Stimulated activated CD4-positive, alpha-beta T cell treated with anti-CD3 and anti-CD28 coated beads, Interleukin-1b, Interleukin-23, amount 100 ng/mL, for 1 hour (primary cell): ENCODE data around the gene PDGFA.

Experiments used
- DNase-seq, 2 donors: peaks; one replicate each; pipeline ENCODE4 v3.0.0-alpha.2; 2020; ENCODE audit warnings: low read depth in 2 of 2

PDGFA gene

DNA sequence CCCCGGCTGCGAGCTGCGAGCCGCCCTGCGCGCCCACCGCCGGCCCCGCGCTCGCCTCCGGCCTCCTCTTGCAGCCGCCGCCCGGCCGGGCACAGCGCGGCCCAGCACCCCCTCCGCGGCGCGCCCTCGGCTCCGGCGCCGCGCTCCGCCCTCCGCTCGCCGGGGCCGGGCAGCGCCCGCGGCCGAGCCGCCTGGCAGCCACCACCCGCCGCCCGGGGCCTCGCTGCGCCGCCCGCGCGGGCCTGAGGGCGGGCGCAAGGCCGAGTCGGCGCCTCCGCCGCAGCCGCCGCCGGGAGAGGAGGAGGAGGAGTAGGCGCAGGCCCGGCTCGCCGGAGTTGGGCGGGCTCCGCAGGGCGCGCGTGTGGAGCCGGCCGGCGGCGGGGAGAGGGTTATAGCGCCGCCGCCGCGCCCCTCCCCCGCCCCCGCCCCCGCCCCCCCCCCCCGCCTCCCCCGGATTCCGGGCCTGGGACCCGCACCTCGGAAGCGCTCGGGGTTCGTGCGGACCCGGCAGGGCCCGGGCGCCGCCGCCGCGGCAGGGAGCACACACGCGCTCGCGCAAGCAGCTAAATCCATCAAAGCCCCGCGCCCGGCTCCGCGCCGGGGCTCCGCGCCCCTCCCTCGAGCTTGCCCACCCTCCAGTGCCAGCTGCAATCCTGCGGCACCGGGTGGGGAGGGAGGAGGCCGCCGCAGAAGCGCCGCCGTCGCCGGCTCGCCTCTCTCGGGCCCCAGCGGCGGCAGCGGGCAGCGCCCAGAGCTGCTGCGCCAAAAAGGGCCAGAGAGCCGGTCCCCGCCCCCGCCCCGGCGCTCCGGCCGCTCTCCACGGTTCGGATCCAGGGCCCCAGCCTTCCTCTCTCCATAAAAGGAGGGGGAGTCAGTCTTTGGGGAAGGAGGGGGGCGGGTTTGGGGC is at the start of gene PDGFA:
Gene PDGFA, minus strand, starts transcription at position 363 of the 907 bp plus-strand sequence. CDS start 845 bp downstream, outside the sequence.
- no peak for DNase-seq

GRCh38 chr7:568031-568951 is 48.6 kb upstream of the PDGFA start:
- DNase-seq, result no peak

DNA sequence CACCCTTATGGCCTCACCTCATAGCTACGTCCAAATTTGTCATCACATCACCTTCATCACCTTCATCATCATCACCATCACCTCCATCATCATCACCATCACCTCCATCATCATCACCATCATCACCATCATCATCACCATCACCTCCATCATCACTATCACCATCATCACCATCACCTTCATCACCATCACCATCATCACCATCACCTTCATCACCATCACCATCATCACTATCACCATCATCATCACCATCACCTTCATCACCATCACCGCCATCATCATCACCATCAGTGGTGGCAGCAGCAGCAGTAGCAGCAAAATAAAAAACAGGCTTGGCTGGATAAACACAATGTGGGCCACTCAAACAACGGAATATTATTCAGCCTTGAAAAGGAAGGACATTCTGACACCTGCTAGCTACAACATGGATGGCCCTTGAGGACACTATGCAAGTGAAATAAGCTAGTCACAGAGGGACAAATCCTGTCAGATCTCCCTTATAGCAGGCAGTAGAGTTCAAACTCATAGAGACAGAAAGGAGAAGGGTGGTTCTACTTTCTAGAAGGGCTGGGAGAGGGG is 47.7 kb upstream of the PDGFA start:
- DNase-seq, result no peak

DNA sequence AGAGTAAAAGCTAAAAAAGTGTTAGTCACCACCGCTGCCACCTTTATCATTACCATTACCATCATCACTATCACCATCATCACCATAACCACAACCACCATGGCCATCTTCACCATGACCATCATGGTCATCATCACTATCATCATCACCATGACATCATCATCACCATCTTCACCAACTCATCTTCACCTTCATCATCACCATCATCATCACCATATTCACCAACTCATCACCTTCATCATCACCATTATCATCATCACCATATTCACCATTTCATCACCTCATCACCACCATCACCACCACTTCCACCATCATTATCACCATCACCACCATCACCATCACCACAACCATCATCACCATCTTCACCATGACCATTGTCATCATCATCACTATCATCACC is 46.5 kb upstream of the PDGFA start:
- no peak for DNase-seq

- no peak for DNase-seq
Observed at GRCh38 chr7:564176-564865, 44.7 kb upstream of the PDGFA start.

- no peak for DNase-seq
Observed at GRCh38 chr7:563629-564170, 44.1 kb upstream of the PDGFA start.

DNA sequence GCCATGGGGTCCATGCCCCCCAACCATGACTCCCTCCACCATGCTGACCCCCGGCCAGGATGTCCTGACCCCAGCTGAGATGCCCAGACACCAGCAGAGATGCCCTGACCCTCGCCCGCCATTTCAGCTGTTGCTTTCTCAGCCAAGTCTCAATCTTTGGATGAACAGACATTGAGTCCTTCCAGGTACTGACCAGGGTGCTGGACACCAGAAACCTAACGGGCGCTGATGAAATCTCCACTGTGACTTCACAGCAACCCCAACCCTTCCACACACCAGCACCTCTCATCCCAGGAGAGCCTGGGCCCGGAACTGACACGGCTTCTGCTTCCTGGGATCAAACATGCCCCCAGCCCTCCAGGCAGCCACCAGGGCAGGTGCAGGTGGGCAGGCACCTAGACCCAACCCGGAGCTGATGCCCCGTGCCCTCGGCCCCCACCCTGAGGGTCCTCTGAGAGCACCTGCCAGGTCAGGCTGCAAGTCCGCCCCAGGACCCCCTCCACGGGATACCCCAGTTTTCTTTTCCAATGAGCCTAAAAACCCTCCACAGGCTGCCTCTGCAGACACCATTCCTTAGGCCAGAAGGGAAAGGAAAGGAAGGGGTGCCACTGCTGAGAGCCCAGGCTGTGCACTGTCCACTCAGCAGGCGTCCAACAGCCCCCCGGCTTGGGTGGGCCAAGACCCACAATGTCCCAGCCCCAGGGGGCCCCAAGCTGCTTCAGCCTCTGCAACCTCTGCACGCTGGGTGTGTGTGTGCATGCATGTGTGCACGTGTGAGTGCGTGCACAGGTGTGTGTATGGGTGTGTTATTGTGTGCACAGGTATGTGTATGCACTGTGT is 43.4 kb upstream of the PDGFA start:
- no peak for DNase-seq

- no peak for DNase-seq
Observed at GRCh38 chr7:562374-562675, 42.7 kb upstream of the PDGFA start.

DNA sequence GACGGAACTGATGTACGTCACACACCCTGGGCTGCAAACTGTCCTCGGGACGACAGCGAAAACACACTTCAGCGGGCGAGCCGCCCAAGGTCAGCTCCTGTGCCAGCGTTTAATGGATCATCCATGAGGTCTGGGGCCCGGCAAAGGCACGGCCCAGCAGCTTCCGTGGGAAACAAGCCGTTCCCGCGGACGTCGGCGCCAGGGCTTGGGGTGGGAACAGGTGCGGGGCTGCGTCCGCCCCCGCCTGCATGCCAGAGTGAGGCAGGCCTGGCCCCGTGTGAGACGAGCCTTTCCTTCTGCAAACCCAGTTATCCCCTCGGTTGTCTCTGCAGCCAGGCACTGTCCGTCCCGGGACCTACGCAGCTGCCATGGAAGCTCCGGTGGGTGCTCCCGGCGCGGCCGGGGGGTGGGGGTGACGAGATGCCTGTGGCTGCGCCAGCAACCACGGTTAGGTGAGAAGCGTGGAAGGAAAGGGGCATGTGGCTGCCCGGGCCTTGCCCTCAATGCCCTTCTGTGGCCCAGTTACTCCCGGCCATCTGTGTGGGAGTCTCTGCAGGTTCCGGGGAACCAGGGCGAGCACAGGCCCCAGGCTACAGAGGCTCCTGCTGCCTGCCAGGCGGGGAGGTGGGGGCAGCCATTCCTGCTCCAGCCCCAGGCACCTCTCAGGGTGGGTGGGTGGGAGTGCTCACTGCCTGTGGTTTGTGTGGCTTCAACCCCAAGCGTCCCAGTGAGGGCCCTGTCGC is 42.2 kb upstream of the PDGFA start:
- no peak for DNase-seq

DNA sequence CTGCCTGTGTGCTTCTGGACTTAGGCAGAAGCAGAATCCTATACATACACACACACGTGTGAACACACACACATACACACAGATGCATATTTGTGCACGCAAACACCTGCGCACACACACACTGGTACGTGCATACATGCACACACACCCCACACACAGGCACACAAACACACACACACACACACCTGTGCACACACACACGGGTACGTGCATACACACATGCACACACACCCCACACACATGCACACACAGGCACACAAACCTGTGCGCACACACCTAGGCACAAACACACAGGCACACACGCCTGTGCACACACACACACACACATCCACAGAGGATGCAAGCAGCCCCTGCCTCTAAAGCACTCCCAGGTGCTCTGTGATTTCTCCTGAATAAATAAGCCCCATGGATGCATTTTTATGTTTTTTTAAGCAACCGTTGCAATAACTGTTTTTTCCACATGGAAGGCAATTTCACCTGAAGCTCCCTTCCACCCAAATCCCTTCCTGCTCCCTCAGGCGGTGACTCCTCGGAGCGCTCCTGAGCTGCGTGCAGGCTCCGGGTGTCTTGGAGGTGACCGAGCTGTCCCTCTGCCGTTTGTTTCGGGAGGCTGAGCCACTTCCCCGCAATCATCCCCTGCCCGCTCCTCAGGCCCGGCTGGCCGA is 41.5 kb upstream of the PDGFA start:
- DNase-seq, result no peak

DNA sequence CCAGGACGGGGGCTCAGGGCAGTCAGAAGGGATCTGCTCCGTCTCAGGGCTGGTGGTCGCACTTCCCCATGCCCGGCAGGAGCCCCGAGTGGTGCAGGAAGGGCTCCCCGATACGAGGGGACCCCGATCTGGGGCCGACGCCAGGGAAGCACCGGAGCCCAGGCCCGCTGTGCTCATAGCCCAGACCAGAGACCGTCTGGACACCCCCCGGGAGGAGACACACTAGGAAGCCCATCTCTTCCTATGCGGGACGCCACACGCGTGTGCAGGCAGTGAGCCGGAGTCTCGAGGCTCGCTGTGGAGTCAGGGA is 39.7 kb upstream of the PDGFA start:
- no peak for DNase-seq

DNA sequence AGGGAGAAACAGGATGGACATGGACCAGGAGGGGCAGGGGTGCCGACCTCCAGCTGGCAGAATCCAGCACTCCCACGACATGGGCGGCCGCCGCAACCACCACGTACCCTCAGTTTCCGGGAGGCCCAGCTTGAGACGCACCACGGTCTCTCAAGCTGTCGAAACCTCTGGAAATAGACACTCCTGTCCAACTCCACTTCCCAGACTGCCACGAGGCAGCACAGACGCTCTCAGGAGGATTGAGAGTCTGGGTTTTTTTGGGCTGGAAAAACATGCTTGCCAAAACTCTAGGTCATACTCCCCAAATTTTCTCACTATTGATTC is 37.9 kb upstream of the PDGFA start:
- DNase-seq, result no peak

GRCh38 chr7:556837-557557 is 37.4 kb upstream of the PDGFA start:
- DNase-seq, result no peak

DNA sequence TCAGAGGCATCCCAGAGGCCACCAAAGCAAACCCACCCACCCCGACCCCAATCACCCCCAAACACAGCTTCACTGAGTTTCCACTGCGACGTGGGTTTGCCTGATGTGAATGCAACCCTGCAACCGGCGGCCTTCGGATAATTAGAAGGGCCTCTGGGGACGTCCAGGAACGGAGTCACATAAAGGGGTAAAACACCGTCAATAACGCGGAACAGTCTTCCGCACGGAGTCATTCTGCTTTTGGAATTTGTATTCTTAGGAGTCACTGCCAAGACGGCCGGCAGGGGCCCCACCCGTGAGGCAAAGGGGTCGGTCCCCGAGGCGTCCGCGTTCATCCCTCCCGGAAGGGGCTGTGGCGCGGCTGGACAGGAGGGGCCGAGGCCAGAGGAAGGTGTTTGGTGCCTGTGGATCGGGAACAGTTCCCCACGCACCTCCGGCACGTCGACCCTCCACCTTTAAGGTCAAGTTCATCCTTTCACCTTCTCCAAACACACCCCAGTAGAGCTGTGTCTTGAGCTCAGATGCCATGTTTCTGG is 36.7 kb upstream of the PDGFA start:
- DNase-seq, result no peak

DNA sequence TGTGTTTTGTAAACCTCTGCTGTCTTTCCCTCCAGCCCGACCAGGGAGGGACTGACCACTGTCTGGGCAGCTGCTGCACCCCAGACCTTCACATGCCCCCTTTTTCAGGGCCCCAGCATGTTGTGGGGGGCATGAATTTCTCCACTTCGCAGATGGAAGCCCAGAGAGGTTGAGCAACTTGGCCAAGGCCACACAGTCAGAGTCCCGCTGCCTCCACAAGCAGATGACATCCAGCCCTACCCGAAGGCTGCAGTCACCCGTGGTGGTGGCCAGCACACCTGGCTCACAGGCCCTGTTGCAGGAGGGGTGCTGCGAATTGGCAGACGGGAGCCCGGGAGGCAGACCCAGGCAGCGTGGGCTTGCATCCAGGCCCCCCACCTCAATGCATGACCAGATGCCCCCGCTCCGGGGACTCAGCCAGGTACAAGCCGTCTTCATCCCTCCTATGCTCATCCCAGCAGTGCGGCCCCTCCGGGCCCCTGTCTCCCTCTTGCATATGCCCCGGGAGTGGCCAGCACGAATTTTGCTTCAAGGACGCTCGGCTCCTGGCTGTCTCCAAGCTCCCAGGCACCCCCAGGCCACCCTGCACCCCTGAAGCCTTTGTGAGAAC is 36.0 kb upstream of the PDGFA start:
- no peak for DNase-seq

GRCh38 chr7:553636-554111 is 34.0 kb upstream of the PDGFA start:
- no peak for DNase-seq

- no peak for DNase-seq
Observed at GRCh38 chr7:552868-553635, 33.4 kb upstream of the PDGFA start.
